Urinary bladder (tissue), 4 donors: Measurements from ENCODE around the gene ZNF19. TPM values are rescaled to one million over a fixed set of nuclear protein-coding genes. Genes with fewer than 3 reads are reported as not detected.

Experiments used
- DNase-seq: peaks from one replicate; pipeline ENCODE4 v3.0.0-alpha.2; 2015; ENCODE audit errors: extremely low spot score
- H3K27ac ChIP-seq: one replicate; pipeline ENCODE4 v1.5.1; 2013; ENCODE audit warnings: low read depth, mild to moderate bottlenecking, moderate library complexity
- H3K36me3 ChIP-seq: one replicate; pipeline ENCODE4 v1.6.1; 2013; ENCODE audit warnings: mild to moderate bottlenecking, moderate library complexity; ENCODE audit not compliant: insufficient read depth
- H3K4me1 ChIP-seq: one replicate; pipeline ENCODE4 v1.6.1; 2013; ENCODE audit warnings: mild to moderate bottlenecking, moderate library complexity; ENCODE audit not compliant: insufficient read depth
- H3K4me3 ChIP-seq: one replicate; pipeline ENCODE4 v1.5.1; 2013; ENCODE audit warnings: low read depth, low read length
- WGBS: extraction: QIAGEN DNeasy Blood & Tissue Kit; methylation state at CpG from one replicate; pipeline ENCODE4 v1.1.7; 2013; 5-methylcytosine and 5-hydroxymethylcytosine counted together
- polyA plus RNA-seq: library from polyadenylated mRNA; stranded (reverse); fragments of 200-250 nt; gene quantifications from one replicate; pipeline ENCODE4 v1.2.3, GENCODE V29; 2013
- total RNA-seq: library from RNA; depleted of rRNA; stranded (reverse); fragments of >200 nt; gene quantifications from one replicate; pipeline ENCODE4 v1.2.3, GENCODE V29; 2014
- donor health status: healthy with polysubstance abuse.
- donor health status: healthy.

Gene ZNF19
- total RNA-seq, result 6.0 TPM
- polyA plus RNA-seq, result 3.1 TPM

DNA sequence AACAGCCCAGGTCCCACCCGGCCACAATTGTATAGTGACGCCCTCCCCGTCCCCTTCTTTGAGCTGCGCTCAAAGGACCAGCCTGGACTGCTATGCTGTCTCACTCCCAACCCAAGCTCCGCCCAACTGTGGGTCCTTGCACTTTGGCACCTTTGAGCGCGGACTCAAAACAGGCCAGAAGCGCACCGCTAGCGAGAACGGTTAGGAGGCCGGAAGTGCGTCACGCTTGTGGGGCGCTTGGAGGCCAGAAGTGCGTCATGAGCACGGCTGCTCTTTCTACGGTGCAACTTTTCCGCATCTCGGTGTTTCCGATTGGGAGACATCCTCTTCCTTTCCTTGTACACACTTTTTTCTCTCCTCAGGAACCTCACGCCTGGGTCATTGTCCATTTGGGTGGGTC lies at the start of gene ZNF19:
Gene ZNF19, minus strand, starts transcription at position 203 of the 400 bp plus-strand sequence. CDS start 7,210 bp downstream, outside the sequence.
- Histone ChIP-seq H3K36me3 (no peaks in the 10 kb centered on the region), H3K4me3 (no peak within 1 kb of the TSS), H3K4me1 (no peaks in the 10 kb centered on the region), H3K27ac (no peak within 1 kb of the TSS)
- no peak for DNase-seq
- WGBS, result 88% methylated on average over 22 of the region's 22 CpGs

GRCh38 chr16:71537643-71538042 lies 48.5 kb upstream of the ZNF19 start:
- Histone ChIP-seq H3K4me3 (no peak overlapping the region), H3K36me3 (no peaks in the 10 kb centered on the region), H3K27ac (no peak overlapping the region), H3K4me1 (no peaks in the 10 kb centered on the region)
- 62% methylated on average over 6 of the region's 6 CpGs for whole genome bisulfite sequencing
- no peak for DNase-seq

DNA sequence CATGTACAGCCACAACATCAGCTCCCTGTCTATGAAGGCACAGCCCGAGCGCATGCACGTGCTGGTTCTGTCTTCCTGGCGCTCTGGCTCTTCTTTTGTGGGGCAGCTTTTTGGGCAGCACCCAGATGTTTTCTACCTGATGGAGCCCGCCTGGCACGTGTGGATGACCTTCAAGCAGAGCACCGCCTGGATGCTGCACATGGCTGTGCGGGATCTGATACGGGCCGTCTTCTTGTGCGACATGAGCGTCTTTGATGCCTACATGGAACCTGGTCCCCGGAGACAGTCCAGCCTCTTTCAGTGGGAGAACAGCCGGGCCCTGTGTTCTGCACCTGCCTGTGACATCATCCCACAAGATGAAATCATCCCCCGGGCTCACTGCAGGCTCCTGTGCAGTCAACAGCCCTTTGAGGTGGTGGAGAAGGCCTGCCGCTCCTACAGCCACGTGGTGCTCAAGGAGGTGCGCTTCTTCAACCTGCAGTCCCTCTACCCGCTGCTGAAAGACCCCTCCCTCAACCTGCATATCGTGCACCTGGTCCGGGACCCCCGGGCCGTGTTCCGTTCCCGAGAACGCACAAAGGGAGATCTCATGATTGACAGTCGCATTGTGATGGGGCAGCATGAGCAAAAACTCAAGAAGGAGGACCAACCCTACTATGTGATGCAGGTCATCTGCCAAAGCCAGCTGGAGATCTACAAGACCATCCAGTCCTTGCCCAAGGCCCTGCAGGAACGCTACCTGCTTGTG lies 47.8 kb upstream of the ZNF19 start:
- Histone ChIP-seq H3K4me1 (no peaks in the 10 kb centered on the region), H3K4me3 (no peak overlapping the region), H3K27ac (no peak overlapping the region), H3K36me3 (no peaks in the 10 kb centered on the region)
- no peak for DNase-seq
- WGBS, result 93% methylated on average over 28 of the region's 28 CpGs

GRCh38 chr16:71532366-71532765 lies 43.2 kb upstream of the ZNF19 start:
- no peaks in the 10 kb centered on the region for H3K4me1 ChIP-seq
- no peak for DNase-seq
- H3K36me3 ChIP-seq, result no peaks in the 10 kb centered on the region
- WGBS, result 49% methylated on average over 3 of the region's 3 CpGs
- H3K27ac ChIP-seq, result no peak overlapping the region
- no peak overlapping the region for H3K4me3 ChIP-seq

DNA sequence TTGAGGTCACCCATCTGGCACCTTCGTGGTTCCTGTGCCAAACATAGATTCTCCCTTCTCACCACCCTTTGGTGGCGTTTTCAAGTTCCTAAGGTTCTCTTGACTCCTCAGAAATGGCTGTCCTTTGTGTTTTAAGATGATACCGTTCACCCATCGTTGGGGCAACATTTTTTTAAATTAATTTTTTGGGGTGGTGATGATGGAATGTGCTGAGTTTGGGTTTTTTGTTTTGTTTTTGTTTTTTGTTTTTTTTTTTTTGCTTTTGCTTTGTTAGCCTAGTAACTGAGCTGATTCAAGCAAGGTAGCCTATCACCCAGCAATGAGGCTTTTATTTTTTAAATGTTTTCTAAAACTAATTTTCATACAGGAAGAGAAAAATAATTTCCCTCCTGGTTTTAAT lies 39.7 kb upstream of the ZNF19 start:
- no peaks in the 10 kb centered on the region for H3K36me3 ChIP-seq
- no peak for DNase-seq
- no peaks in the 10 kb centered on the region for H3K4me1 ChIP-seq
- no peak overlapping the region for H3K27ac ChIP-seq
- H3K4me3 ChIP-seq, result no peak overlapping the region
- 71% methylated on average over 4 of the region's 4 CpGs for WGBS

- no peak overlapping the region for H3K27ac ChIP-seq
- WGBS, result 80% methylated on average over 1 of the region's 1 CpG
- H3K4me3 ChIP-seq, result no peak overlapping the region
- H3K36me3 ChIP-seq, result no peaks in the 10 kb centered on the region
- no peak for DNase-seq
- no peaks in the 10 kb centered on the region for H3K4me1 ChIP-seq
Observed at GRCh38 chr16:71528257-71528656, 39.1 kb upstream of the ZNF19 start.

DNA sequence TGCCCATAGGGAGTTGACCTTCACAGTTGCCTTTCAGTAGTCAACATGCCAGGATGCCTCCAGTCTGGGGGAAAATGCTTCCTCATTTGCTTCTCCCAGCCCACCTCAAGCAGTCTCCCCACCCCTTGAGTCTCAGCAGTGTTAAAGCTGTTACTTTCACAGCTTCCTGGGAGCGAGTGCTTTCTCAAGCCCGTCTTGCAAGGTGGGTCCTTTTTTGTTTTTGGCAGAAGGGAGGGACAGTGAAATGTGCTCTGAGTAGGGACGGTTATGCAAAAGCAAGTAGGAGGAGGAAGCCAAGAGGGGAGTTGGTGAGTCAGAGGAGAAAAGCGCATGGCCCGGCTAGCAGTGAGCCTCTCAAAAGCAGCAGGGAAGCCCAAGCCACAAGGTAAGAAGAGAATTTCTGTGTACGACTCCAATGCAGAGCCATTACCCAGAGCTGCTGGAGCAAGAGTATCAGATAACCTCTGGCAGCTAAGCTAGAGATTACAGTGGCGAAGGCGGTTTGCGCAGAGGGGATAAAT lies 37.0 kb upstream of the ZNF19 start, which contains the start of gene CHST4:
Gene CHST4, plus strand, starts transcription at position 316 of the 521 bp plus-strand sequence. CDS start 10,252 bp downstream, outside the sequence.
- 3% methylated on average over 9 of the region's 9 CpGs for WGBS
- no peak for DNase-seq
- Histone ChIP-seq H3K4me3 (no peak within 1 kb of the TSS), H3K4me1 (no peaks in the 10 kb centered on the region), H3K36me3 (no peaks in the 10 kb centered on the region), H3K27ac (no peak within 1 kb of the TSS)

- H3K36me3 ChIP-seq, result no peaks in the 10 kb centered on the region
- no peak for DNase-seq
- no peak overlapping the region for H3K4me3 ChIP-seq
- H3K27ac ChIP-seq, result no peak overlapping the region
- no peaks in the 10 kb centered on the region for H3K4me1 ChIP-seq
- WGBS, result 54% methylated on average over 16 of the region's 16 CpGs
Observed at GRCh38 chr16:71524566-71525553, 35.7 kb upstream of the ZNF19 start.

GRCh38 chr16:71520550-71520949 lies 31.4 kb upstream of the ZNF19 start:
- no peak overlapping the region for H3K4me3 ChIP-seq
- H3K4me1 ChIP-seq, result no peaks in the 10 kb centered on the region
- H3K27ac ChIP-seq, result no peak overlapping the region
- H3K36me3 ChIP-seq, result no peaks in the 10 kb centered on the region
- DNase-seq, result no peak
- WGBS, result 62% methylated on average over 3 of the region's 3 CpGs

- Histone ChIP-seq H3K4me1 (no peaks in the 10 kb centered on the region), H3K27ac (no peak overlapping the region), H3K4me3 (no peak overlapping the region), H3K36me3 (no peaks in the 10 kb centered on the region)
- no peak for DNase-seq
- WGBS, result 80% methylated on average over 3 of the region's 3 CpGs
Observed at GRCh38 chr16:71515026-71515425, 25.9 kb upstream of the ZNF19 start.

DNA sequence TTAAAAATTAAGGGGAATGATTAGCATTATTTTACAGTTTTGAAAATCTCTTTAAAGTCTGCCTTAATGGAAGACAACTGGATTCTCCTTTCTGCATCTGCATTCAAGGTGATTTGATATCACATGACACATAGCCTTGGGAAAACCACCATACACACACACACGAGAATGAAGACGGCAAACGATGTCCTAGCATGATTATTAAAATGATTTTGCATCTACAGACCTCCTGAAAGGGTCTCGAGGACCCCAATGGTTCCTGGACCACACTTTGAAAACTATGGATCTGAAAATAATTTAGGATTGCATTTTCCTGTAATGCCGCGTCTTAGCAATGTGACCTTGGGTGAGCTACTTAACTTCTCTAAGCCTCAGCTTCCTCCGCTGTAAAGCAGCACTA lies 25.4 kb upstream of the ZNF19 start:
- Histone ChIP-seq H3K27ac (no peak overlapping the region), H3K4me3 (no peak overlapping the region), H3K36me3 (no peaks in the 10 kb centered on the region), H3K4me1 (no peaks in the 10 kb centered on the region)
- 81% methylated on average over 7 of the region's 7 CpGs for WGBS
- DNase-seq, result no peak

DNA sequence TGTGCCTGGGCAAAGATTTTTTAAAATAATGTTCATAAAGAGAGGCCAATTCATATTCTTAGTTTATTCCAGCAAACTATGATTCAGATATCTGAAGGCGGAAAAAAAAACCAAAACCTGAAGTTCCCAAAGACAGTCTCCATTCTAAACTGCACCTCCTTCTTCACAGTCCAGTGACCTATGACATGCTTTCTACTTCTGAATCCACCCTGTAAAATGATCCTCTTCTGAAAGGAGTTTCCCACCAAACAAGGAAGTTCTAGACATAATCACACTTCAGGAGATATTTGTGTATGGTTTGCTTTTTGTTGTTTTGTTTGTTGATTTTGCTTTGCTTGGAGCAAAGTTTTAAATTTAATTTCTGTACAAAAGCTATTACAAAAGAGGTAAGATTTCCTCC lies 24.2 kb upstream of the ZNF19 start:
- 62% methylated on average over 1 of the region's 1 CpG for WGBS

GRCh38 chr16:71507061-71507460 lies 17.9 kb upstream of the ZNF19 start:
- H3K36me3 ChIP-seq, result no peaks in the 10 kb centered on the region
- no peaks in the 10 kb centered on the region for H3K4me1 ChIP-seq
- WGBS, result 55% methylated on average over 1 of the region's 1 CpG
- DNase-seq, result no peak
- no peak overlapping the region for H3K4me3 ChIP-seq
- no peak overlapping the region for H3K27ac ChIP-seq

More for the DNA sequence above, 24.2 kb upstream of the ZNF19 start:
- Histone ChIP-seq H3K27ac (no peak overlapping the region), H3K4me3 (no peak overlapping the region), H3K4me1 (no peaks in the 10 kb centered on the region), H3K36me3 (no peaks in the 10 kb centered on the region)
- DNase-seq, result no peak
